ACC112 (cell line): ENCODE data around the gene SPON1.

ENCODE experiments used
- H2AFZ ChIP-seq: fragments of 200-600 bp; sonication (generic); one replicate; pipeline ENCODE4 v1.6.0; 2017; ENCODE audit warnings: antibody characterized with exemption, low read length; ENCODE audit not compliant: unreplicated experiment
- H3K27ac ChIP-seq: fragments of 200-600 bp; sonication (generic); 2 replicates; pipeline ENCODE4 v1.5.1; 2014; ENCODE audit warnings: low read depth, mild to moderate bottlenecking, antibody characterized with exemption, low read length, moderate library complexity
- H3K27me3 ChIP-seq: fragments of 200-600 bp; sonication (generic); 2 replicates; pipeline ENCODE4 v1.6.1; 2014; ENCODE audit warnings: mild to moderate bottlenecking, antibody characterized with exemption, low read length, moderate library complexity, mixed read lengths; ENCODE audit not compliant: insufficient read depth
- H3K36me3 ChIP-seq: fragments of 200-600 bp; sonication (generic); 2 replicates; pipeline ENCODE4 v1.6.1; 2016; ENCODE audit warnings: mild to moderate bottlenecking, antibody characterized with exemption, low read length, moderate library complexity, mixed read lengths; ENCODE audit not compliant: insufficient read depth
- H3K4me1 ChIP-seq: fragments of 200-600 bp; sonication (generic); one replicate; pipeline ENCODE4 v1.6.1; 2016; ENCODE audit warnings: low read length, mixed read lengths; ENCODE audit not compliant: insufficient read depth, unreplicated experiment, control insufficient read depth
- H3K4me3 ChIP-seq: fragments of 200-600 bp; sonication (generic); 2 replicates; pipeline ENCODE4 v1.5.1; 2014; ENCODE audit warnings: mild to moderate bottlenecking, low read depth, low read length
- H3K79me2 ChIP-seq: fragments of 200-600 bp; sonication (generic); one replicate; pipeline ENCODE4 v1.6.0; 2016; ENCODE audit warnings: low read length; ENCODE audit not compliant: control insufficient read depth, unreplicated experiment, insufficient read depth

SPON1 gene

DNA sequence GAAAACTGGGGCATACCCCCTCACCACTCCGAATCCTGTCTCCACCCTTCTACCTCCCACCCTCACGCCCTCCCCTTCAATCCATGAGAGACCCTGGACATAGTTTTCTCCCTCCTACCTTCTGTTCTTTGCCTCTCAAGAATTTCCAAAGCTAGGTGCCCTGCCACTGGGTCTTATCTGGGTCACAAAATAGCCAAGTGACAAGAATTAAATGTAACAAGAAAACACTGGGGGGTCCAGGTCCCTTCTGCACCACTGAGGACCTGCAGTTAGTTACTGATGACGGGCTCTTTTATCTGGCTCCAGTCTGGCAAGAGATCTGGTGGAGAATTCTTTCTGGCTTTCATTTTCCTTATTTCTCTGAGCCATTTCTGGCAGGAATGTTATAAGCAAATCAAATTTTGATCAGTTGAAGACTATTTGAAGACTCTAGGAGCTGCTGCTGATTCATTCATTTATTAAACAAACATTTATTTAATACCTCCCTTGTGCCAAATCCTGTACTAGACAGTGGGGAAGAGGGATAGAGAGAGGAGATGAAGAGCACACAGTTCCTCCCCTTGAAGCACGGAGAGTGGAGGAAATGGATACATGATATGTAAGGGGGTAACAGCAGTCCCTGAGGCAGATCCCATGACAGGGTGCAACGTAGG is 261.2 kb downstream of the SPON1 start:
- no peak overlapping the region for H3K4me3 ChIP-seq
- no peak overlapping the region for H3K27ac ChIP-seq

DNA sequence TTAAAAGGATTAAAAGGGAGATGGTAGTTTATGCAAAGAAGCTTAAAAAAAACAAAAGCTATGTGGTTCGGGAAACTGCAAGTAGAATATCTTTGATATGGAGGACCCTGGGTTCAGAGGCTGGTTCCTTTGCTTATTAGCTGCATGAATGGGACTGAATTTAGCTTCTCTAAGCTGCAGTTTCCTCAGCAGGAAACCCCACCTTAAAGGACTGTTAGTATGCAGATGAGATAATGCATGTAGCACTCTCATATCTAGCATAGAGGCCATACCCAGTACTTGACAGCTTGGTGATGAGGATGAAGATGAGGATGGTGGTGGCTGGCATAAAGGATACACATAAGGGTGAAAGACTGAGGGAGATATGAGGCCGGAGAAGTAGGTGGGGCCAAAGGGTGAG is 261.9 kb downstream of the SPON1 start:
- no peak overlapping the region for H2AFZ ChIP-seq
- H3K4me1 ChIP-seq: no peaks in the 10 kb centered on the region
- no peak overlapping the region for H3K27ac ChIP-seq
- no peaks in the 10 kb centered on the region for H3K36me3 ChIP-seq
- no peak overlapping the region for H3K4me3 ChIP-seq
- H3K27me3 ChIP-seq: peaks cover 18% of the 10 kb centered on the region
- no peaks in the 10 kb centered on the region for H3K79me2 ChIP-seq

More for the DNA sequence above, 261.2 kb downstream of the SPON1 start:
- Histone ChIP-seq H3K36me3 (no peaks in the 10 kb centered on the region), H2AFZ (no peak overlapping the region), H3K79me2 (no peaks in the 10 kb centered on the region), H3K27me3 (peaks cover 23% of the 10 kb centered on the region), H3K4me1 (no peaks in the 10 kb centered on the region)

DNA sequence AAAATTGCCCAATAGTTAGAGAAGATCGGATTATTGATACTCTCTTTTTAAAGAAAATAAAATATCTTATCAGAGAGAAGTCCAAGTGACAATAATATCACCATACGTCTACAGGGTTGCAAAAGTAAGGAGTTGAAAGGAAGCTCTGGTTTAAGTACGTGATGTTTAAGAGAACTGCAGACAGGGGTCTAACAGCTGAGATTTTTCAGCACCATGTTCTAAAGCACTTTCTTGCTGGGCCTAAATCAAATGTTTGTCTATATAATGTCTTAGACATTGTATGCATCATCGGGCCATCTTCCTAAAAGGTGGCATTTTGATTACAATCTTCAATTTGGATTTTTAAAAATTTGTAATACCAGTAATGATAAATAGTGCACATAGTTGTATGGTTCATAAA is 263.1 kb downstream of the SPON1 start:
- H3K27me3 ChIP-seq: peaks cover 20% of the 10 kb centered on the region
- H3K4me1 ChIP-seq: no peaks in the 10 kb centered on the region
- no peak overlapping the region for H3K4me3 ChIP-seq
- H3K27ac ChIP-seq: no peak overlapping the region
- H2AFZ ChIP-seq: no peak overlapping the region
- H3K36me3 ChIP-seq: no peaks in the 10 kb centered on the region
- H3K79me2 ChIP-seq: no peaks in the 10 kb centered on the region

DNA sequence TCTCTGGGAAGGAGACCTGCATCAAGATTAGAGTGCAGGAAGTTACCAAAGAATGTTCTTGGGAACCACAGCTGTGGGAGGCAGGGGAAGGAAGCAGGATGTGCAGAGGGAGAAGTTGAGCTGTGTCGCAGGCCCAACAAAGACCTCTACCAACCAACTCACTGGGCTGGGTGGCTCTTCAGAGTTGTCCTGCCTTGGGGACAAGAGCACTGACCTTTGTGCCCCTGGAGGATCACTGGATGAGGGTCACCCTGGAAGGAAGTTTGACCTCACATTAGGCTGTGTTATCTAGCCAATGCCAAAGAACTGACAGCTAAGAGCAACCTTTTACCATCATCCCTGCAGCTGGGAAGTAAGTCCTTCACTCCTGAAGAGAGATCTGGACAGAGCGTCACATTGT is 265.8 kb downstream of the SPON1 start:
- H2AFZ ChIP-seq: no peak overlapping the region
- no peaks in the 10 kb centered on the region for H3K79me2 ChIP-seq
- H3K4me1 ChIP-seq: no peaks in the 10 kb centered on the region
- H3K27me3 ChIP-seq: peaks cover 18% of the 10 kb centered on the region
- H3K4me3 ChIP-seq: no peak overlapping the region
- no peaks in the 10 kb centered on the region for H3K36me3 ChIP-seq
- H3K27ac ChIP-seq: no peak overlapping the region

DNA sequence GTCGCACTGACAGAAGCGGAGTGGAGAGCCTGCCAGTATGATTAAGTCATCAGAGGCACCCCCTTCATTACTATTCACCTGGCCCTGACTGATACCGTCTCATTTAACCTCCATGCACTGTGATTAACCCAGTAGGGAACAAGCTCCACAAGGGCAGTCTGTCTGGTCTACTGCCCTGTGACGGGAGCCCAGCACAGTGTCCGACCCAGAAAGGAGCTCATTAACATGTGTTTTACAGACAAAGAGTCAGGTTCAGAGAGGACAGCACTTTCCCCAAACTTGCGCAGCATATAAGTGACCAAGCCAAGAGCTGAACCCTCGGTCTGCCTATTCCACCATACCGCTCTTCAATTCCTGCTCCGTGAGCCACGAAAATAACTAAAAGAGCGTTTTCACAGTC is 266.9 kb downstream of the SPON1 start:
- peaks cover 18% of the 10 kb centered on the region; the same call in 1 of the 2 replicates for H3K27me3 ChIP-seq
- H3K4me1 ChIP-seq: no peaks in the 10 kb centered on the region
- no peaks in the 10 kb centered on the region for H3K36me3 ChIP-seq
- no peak overlapping the region for H2AFZ ChIP-seq
- no peak overlapping the region for H3K4me3 ChIP-seq
- no peaks in the 10 kb centered on the region for H3K79me2 ChIP-seq
- H3K27ac ChIP-seq: no peak overlapping the region

DNA sequence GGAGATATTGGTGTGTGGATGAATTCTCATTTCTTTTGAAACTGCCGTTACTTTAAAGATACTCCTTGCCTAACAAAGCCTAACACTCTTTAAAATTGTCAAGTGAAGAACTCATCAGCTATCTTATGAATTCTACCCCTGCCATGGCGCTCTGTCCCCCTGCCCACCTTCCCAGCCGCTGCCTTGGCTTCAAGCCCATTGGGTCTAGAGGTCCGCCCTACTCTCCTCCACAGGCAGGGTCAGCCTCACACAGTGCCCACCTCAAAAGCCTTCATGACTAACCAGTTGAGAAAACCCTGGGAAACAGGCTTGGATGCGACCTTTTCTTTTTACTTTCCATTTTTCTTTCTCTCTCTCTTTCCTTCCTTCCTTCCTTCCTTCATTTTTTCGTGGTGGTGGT is 267.9 kb downstream of the SPON1 start:
- peaks cover 25% of the 10 kb centered on the region; the same call in 1 of the 2 replicates for H3K27me3 ChIP-seq
- no peaks in the 10 kb centered on the region for H3K36me3 ChIP-seq
- no peak overlapping the region for H3K27ac ChIP-seq
- no peak overlapping the region for H2AFZ ChIP-seq
- no peaks in the 10 kb centered on the region for H3K79me2 ChIP-seq
- H3K4me1 ChIP-seq: no peaks in the 10 kb centered on the region
- H3K4me3 ChIP-seq: no peak overlapping the region

DNA sequence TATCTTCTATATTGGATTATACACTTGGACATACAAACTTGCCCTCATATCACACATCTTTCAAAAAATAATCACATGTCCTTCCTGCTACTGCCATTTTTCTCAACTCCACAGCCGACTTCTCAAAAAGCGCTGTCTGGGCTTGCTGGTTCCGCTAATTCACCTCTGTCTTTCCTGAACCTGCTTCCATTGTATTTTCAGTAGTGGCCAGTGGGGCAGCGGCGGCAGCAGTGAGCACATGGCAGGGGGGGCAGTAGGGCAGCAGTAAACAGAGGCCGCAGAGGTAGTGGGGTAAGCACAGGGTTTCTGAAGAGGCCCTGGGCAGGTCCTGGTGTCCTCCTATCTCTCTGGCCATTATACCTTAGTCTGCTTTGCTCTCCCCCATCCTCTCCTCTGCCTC is 270.1 kb downstream of the SPON1 start:
- Histone ChIP-seq H3K4me3 (no peak overlapping the region), H3K27me3 (peaks cover 38% of the 10 kb centered on the region), H3K27ac (no peak overlapping the region), H3K36me3 (no peaks in the 10 kb centered on the region), H3K4me1 (no peaks in the 10 kb centered on the region), H2AFZ (no peak overlapping the region), H3K79me2 (no peaks in the 10 kb centered on the region)

DNA sequence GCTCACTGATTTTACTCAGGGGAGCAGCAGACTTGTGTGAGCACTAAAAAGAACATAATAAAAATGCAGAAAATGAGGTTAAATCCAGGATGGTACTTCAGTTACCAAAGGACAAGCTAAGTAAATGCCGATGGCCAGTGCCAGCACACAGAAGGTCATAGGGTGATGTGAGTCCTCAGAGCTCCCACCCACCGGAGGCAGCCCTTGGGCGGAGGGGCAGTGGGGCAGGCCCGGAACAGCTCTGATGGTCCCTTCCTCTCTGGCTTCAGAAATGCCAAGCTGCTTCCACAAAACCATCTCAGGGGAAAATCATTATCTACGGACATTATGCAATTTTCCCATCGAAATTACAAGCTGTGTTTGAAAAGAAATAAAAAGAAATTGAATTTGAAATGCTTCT is 271.9 kb downstream of the SPON1 start:
- Histone ChIP-seq H3K4me1 (no peaks in the 10 kb centered on the region), H3K27ac (no peak overlapping the region), H3K4me3 (no peak overlapping the region), H2AFZ (no peak overlapping the region), H3K79me2 (no peaks in the 10 kb centered on the region), H3K27me3 (peaks cover 51% of the 10 kb centered on the region), H3K36me3 (no peaks in the 10 kb centered on the region)

DNA sequence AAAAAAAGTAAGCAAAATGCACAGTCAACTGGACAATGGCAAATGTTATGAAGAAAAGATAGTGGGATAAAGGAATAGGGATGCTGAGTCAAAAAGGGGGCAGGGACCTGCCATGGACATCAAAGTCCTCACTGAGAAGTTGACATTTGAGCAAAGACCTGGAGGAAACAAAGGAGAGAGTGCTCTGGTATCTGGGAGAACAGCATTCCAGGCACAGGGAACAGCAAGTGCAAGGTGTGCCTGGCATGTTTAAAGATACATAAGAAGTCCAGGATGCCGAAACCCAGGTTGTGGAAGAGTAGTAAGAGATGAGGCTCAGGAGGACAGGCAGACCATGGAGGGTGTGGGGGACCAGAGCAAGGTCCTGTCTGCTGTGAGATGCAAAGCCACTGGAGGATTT is 273.2 kb downstream of the SPON1 start:
- Histone ChIP-seq H3K27ac (no peak overlapping the region), H3K4me3 (no peak overlapping the region), H3K4me1 (no peaks in the 10 kb centered on the region), H2AFZ (no peak overlapping the region), H3K36me3 (no peaks in the 10 kb centered on the region), H3K79me2 (no peaks in the 10 kb centered on the region), H3K27me3 (peaks cover 52% of the 10 kb centered on the region)

DNA sequence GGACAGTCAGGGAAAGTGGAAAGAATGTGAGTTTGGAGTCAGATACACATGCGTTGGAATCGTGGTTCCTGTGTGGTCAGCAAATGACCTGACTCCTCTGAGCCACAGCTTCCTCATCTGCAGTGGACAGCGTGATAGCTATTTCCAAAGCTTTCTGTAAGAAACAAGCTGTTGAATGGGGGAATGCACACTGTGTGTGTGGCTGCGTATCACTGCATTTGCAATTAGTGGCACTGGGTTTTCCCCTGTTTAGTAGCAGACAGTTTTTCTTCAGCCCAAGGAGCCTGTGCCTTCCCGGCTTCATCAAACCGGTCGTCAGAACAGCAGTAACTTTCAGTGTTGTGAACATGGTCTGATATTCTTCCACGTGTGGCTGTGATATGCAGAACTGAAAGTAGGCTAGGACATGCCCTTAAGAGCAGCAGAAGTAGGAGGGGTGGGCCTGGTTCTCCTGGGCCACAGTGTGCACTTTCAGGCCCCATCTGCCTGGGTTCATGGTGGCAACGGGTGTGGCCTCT is 275.0 kb downstream of the SPON1 start:
- Histone ChIP-seq H3K36me3 (no peaks in the 10 kb centered on the region), H3K27ac (no peak overlapping the region), H2AFZ (no peak overlapping the region)

DNA sequence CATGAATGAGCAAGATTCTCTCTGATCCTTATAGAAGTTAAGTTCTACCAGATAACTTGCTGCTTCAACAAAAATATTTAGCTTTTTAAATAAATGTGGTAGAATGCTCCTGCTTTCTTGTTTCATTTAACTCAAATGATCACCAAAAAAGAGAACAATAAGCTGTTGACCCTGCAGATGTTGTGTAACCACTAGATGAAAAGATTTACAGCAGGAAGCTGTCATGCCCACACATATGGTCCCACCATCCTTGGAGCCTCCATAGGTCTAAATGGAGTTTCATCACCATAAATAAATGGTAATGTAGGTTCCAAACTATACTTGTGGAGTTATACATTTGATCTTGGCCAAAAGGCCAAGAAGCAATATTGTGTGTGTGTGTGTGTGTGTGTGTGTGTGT is 277.7 kb downstream of the SPON1 start:
- peaks cover 39% of the 10 kb centered on the region for H3K27me3 ChIP-seq
- no peaks in the 10 kb centered on the region for H3K36me3 ChIP-seq
- H3K4me3 ChIP-seq: no peak overlapping the region
- no peaks in the 10 kb centered on the region for H3K4me1 ChIP-seq
- H3K27ac ChIP-seq: no peak overlapping the region
- H2AFZ ChIP-seq: no peak overlapping the region
- H3K79me2 ChIP-seq: no peaks in the 10 kb centered on the region

More for the DNA sequence above, 275.0 kb downstream of the SPON1 start:
- no peak overlapping the region for H3K4me3 ChIP-seq
- peaks cover 51% of the 10 kb centered on the region for H3K27me3 ChIP-seq
- H3K4me1 ChIP-seq: no peaks in the 10 kb centered on the region
- no peaks in the 10 kb centered on the region for H3K79me2 ChIP-seq
